OCI-LY1 (cell line): ENCODE data around the gene PARD3.

Experiments used
- H2AFZ ChIP-seq: fragments of 200-600 bp; sonication (generic), shearing (Covaris generic); 2 replicates; pipeline ENCODE4 v1.6.0; 2014; ENCODE audit warnings: antibody characterized with exemption, mild to moderate bottlenecking, low read length
- H3F3A ChIP-seq: fragments of 200-600 bp; sonication (generic), shearing (Covaris generic); 2 replicates; pipeline ENCODE4 v1.6.0; 2014; ENCODE audit warnings: mild to moderate bottlenecking, antibody characterized with exemption, low read length, moderate library complexity; ENCODE audit not compliant: insufficient read depth
- H3K27ac ChIP-seq: fragments of 200-600 bp; sonication (generic); 2 replicates; pipeline ENCODE4 v1.5.1; 2014; ENCODE audit warnings: low read length, mixed run types, mild to moderate bottlenecking, low read depth; ENCODE audit not compliant: poor library complexity, severe bottlenecking
- H3K27me3 ChIP-seq: fragments of 200-600 bp; sonication (generic); 2 replicates; pipeline ENCODE4 v1.6.0; 2014; ENCODE audit warnings: antibody characterized with exemption, mild to moderate bottlenecking, low read length, moderate library complexity; ENCODE audit not compliant: insufficient read depth
- H3K36me3 ChIP-seq: fragments of 200-600 bp; sonication (generic); 2 replicates; pipeline ENCODE4 v1.6.1; 2014; ENCODE audit warnings: mild to moderate bottlenecking, antibody characterized with exemption, low read length, moderate library complexity, mixed read lengths; ENCODE audit not compliant: insufficient read depth
- H3K4me1 ChIP-seq: fragments of 200-600 bp; sonication (generic); 2 replicates; pipeline ENCODE4 v1.5.1; 2014; ENCODE audit warnings: mild to moderate bottlenecking, low read length, moderate library complexity; ENCODE audit not compliant: insufficient read depth, severe bottlenecking
- H3K4me2 ChIP-seq: fragments of 200-600 bp; sonication (generic), shearing (Covaris generic); 2 replicates; pipeline ENCODE4 v1.6.1; 2014; ENCODE audit warnings: low read length
- H3K4me3 ChIP-seq: fragments of 200-600 bp; sonication (generic); 2 replicates; pipeline ENCODE4 v1.5.1; 2014; ENCODE audit warnings: low read length, low read depth, mild to moderate bottlenecking, mixed read lengths; ENCODE audit not compliant: poor library complexity, severe bottlenecking
- H3K79me2 ChIP-seq: fragments of 200-600 bp; shearing (Covaris generic); 2 replicates; pipeline ENCODE4 v1.6.1; 2016; ENCODE audit warnings: mixed run types, low read length, mixed read lengths; ENCODE audit not compliant: insufficient read depth
- H3K9ac ChIP-seq: fragments of 200-600 bp; sonication (generic), shearing (Covaris generic); 2 replicates; pipeline ENCODE4 v1.6.1; 2014; ENCODE audit warnings: mild to moderate bottlenecking, low read length, mixed read lengths
- H3K9me2 ChIP-seq: fragments of 200-600 bp; sonication (generic), shearing (Covaris generic); 2 replicates; pipeline ENCODE4 v1.6.1; 2014; ENCODE audit warnings: low read depth, mild to moderate bottlenecking, low read length, mixed read lengths
- H3K9me3 ChIP-seq: fragments of 200-600 bp; shearing (Covaris generic); 2 replicates; pipeline ENCODE4 v1.6.1; 2014; ENCODE audit warnings: low read length, mixed read lengths
- H4K20me1 ChIP-seq: fragments of 200-600 bp; sonication (generic), shearing (Covaris generic); 2 replicates; pipeline ENCODE4 v1.6.0; 2016; ENCODE audit warnings: mild to moderate bottlenecking, low read length; ENCODE audit not compliant: insufficient read depth
- CTCF ChIP-seq: fragments of 200-600 bp; sonication (generic), shearing (Covaris generic); IDR thresholded peaks from 2 replicates; pipeline ENCODE4 v1.5.1; 2017; ENCODE audit warnings: mild to moderate bottlenecking, antibody characterized with exemption, low read length, moderate library complexity, mixed read lengths
- EZH2 ChIP-seq: fragments of 200-600 bp; sonication (generic), shearing (Covaris generic); IDR thresholded peaks from 2 replicates; pipeline ENCODE4 v1.8.0; 2017; ENCODE audit warnings: borderline replicate concordance, mixed run types, mild to moderate bottlenecking, antibody characterized with exemption, low read length, moderate library complexity, mixed read lengths

The PARD3 gene

GRCh38 chr10:34817586-34817985 is 2.5 kb upstream of the PARD3 start:
- Histone ChIP-seq H3K9me2 (no peaks in the 10 kb centered on the region), H3K4me2 (no peak overlapping the region), H3F3A (no peaks in the 10 kb centered on the region), H3K79me2 (no peaks in the 10 kb centered on the region), H3K27me3 (no peaks in the 10 kb centered on the region), H4K20me1 (no peaks in the 10 kb centered on the region), H3K4me3 (no peak overlapping the region), H3K4me1 (no peaks in the 10 kb centered on the region), H3K9ac (no peak overlapping the region), H3K27ac (no peak overlapping the region), H2AFZ (no peak overlapping the region), H3K9me3 (no peaks in the 10 kb centered on the region), H3K36me3 (no peaks in the 10 kb centered on the region)
- TF ChIP-seq EZH2 (no peak), CTCF (no peak)

DNA sequence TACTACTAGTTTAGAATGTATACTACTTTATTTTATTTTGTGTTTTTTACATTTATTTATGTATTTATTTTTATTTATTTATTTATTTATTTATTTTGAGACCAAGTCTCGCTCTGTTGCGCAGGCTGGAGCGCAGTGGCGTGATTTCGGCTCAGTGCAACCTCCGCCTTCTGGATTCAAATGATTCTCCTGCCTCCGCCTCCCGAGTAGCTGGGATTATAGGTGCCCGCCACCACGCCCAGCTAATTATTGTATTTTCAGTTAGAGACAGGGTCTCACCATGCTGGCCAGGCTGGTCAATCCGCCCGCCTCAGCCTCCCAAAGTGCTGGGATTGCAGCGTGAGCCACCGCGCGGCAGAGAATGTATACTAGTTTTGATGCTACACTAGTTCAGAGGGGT is 2.0 kb upstream of the PARD3 start:
- H3K79me2 ChIP-seq = no peaks in the 10 kb centered on the region
- TF ChIP-seq EZH2 (no peak), CTCF (no peak)
- no peaks in the 10 kb centered on the region for H3K4me1 ChIP-seq
- H3K9me2 ChIP-seq = no peaks in the 10 kb centered on the region
- H3K9ac ChIP-seq = no peak overlapping the region
- H3F3A ChIP-seq = no peaks in the 10 kb centered on the region
- H3K4me2 ChIP-seq = no peak overlapping the region
- H3K9me3 ChIP-seq = no peaks in the 10 kb centered on the region
- no peaks in the 10 kb centered on the region for H4K20me1 ChIP-seq
- no peaks in the 10 kb centered on the region for H3K27me3 ChIP-seq
- no peak overlapping the region for H2AFZ ChIP-seq
- no peak overlapping the region for H3K27ac ChIP-seq
- no peaks in the 10 kb centered on the region for H3K36me3 ChIP-seq
- H3K4me3 ChIP-seq = no peak overlapping the region

- Histone ChIP-seq H3K9ac (no peak overlapping the region), H3K36me3 (no peaks in the 10 kb centered on the region), H3F3A (no peaks in the 10 kb centered on the region), H2AFZ (no peak overlapping the region), H3K4me3 (no peak overlapping the region), H3K27ac (no peak overlapping the region), H3K79me2 (no peaks in the 10 kb centered on the region), H3K4me2 (no peak overlapping the region), H3K4me1 (no peaks in the 10 kb centered on the region), H3K27me3 (no peaks in the 10 kb centered on the region), H3K9me2 (no peaks in the 10 kb centered on the region), H3K9me3 (no peaks in the 10 kb centered on the region), H4K20me1 (no peaks in the 10 kb centered on the region)
- TF ChIP-seq EZH2 = no peak
- no peak for TF ChIP-seq CTCF
Observed at GRCh38 chr10:34816501-34817002, 1.5 kb upstream of the PARD3 start.
